ENCODE results near the gene SFXN5.

DNA sequence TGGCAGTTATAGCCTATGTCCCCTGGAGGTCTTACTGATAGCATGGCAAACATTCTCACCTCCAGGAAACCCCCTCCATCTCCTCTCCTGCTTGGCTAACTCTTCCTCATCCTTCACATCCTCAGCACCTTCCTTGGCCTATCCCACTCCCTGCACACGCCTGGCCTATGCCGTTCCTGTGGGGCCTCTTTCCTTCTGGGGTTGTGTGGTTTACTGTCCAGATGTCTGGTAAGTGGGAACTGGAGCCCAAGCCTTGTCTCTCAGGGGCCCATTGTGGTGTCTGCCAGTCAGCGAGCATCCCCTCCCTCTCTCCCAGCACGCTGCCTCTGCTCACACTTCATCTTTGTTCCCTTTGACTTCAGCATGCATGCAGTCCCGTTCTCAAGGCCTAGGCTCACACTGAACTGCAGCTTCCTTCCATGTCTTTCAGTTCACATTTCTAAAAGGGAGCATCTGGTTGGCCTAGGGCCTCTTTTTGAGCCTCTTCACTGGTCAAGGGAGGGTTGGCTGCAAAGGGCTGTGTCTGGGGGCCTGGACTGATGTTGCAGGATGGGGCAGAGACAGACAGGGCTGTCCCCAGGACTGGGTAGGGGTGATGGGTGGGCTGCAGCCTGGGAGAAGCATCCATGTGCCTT is 171.2 kb downstream of the SFXN5 start:
- TF ChIP-seq EZH2 (IDR thresholded peaks at IDR 0.05; ENCODE audit: insufficient read depth, poor library complexity, severe bottlenecking): no peak
- no peak for TF ChIP-seq EZH2phosphoT487 (IDR thresholded peaks at IDR 0.05; ENCODE audit: insufficient read depth, low read depth)
